Measurements from ENCODE around the gene ZNF775. TPM values are rescaled to one million over a fixed set of nuclear protein-coding genes. Genes with fewer than 3 reads are reported as not detected.

Gene ZNF775
- total RNA-seq, 2 donors from 2014 or later: 11.0 to 11.3 TPM

DNA sequence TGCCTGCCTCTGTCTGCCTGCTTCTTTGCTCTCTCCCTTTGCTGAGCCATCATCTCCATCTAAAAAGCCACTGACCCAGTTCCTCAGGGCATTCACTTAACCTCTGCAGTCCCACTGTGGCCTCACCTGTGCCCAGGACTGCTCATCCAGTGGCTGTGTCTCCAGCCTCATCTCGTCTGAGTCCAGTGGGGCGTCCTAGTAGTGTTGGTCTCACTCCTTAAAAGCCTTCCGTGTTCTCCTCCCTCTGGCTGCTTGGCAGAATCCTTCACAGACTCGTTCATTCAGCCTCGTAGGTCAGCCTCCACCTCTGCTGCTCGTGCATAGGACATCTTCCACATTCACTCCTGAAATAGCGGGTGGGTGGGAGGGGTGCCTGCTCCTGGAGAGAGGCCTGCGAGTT is 45.0 kb upstream of the ZNF775 start:
- peaks cover 10% of the 10 kb centered on the region for H3K4me1 ChIP-seq
- no peak overlapping the region for H3K9ac ChIP-seq (ENCODE audit: low read depth in 2 of 2, low read length in 2 of 2)
- no peak for DNase-seq
- no peak for TF ChIP-seq CTCF (IDR thresholded peaks at IDR 0.05)
- H3K27ac ChIP-seq: no peak overlapping the region
- H3K4me3 ChIP-seq: no peak overlapping the region
- intact Hi-C loops (cut with DNase I): no loop called here
- no peaks in the 10 kb centered on the region for H3K9me3 ChIP-seq
- no peaks in the 10 kb centered on the region for H3K36me3 ChIP-seq
- H3K27me3 ChIP-seq: no peaks in the 10 kb centered on the region

DNA sequence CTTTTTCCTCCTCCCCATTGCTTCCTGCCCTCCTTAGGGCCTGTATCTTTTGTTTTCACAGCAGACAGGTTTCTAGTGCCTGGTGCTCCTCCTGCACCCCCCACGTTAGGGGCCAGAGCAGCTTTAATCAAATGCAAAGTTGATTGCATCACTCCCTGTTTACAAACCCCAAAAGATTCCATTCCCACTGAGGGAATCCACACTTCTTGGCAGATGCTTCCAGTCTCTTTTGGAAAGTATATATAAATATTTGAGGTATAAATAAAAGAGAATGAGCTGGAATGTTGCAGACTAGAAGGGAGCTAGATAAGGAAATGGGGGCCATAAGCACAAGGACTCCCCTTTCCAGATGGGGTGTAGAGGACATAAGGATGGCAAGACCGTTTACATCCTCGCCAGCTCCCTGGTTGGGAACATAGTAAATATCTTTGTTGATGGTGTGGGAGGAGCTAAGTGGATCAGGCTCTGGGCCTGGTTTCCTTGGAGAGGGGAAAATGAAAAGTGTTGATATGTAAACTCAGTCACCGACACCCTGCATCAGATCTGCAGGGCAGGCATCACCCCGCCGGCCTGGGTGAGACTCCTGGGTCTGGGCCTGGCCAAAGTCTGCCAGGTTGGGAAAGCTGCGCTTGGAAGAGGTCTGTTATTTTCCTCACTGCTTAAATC is 43.9 kb upstream of the ZNF775 start:
- Histone ChIP-seq H3K9me3 (no peaks in the 10 kb centered on the region), H3K4me3 (no peak overlapping the region), H3K9ac (ENCODE audit: low read depth in 2 of 2, low read length in 2 of 2) (peak overlapping the region in 1 of 2 donors; percentile 34), H3K36me3 (no peaks in the 10 kb centered on the region), H3K27ac (no peak overlapping the region), H3K27me3 (no peaks in the 10 kb centered on the region), H3K4me1 (peaks cover 16% of the 10 kb centered on the region)
- no peak for TF ChIP-seq CTCF (IDR thresholded peaks at IDR 0.05)
- no peak for DNase-seq
- intact Hi-C loops (cut with DNase I): no loop called here

- no peak for DNase-seq
- no peaks in the 10 kb centered on the region for H3K27me3 ChIP-seq
- H3K9ac ChIP-seq (ENCODE audit: low read depth in 2 of 2, low read length in 2 of 2): peak overlapping the region in 1 of 2 donors; percentile 34
- H3K36me3 ChIP-seq: no peaks in the 10 kb centered on the region
- H3K4me3 ChIP-seq: no peak overlapping the region
- intact Hi-C loops (cut with DNase I): no loop called here
- no peak for TF ChIP-seq CTCF (IDR thresholded peaks at IDR 0.05)
- H3K27ac ChIP-seq: no peak overlapping the region
- H3K4me1 ChIP-seq: peaks cover 16% of the 10 kb centered on the region
- H3K9me3 ChIP-seq: no peaks in the 10 kb centered on the region
Measured at GRCh38 chr7:150335774-150336112, 43.4 kb upstream of the ZNF775 start.

GRCh38 chr7:150336746-150337145 is 42.4 kb upstream of the ZNF775 start:
- no peak for TF ChIP-seq CTCF (IDR thresholded peaks at IDR 0.05)
- Histone ChIP-seq H3K4me3 (no peak overlapping the region), H3K9ac (ENCODE audit: low read depth in 2 of 2, low read length in 2 of 2) (no peak overlapping the region), H3K4me1 (peaks cover 19% of the 10 kb centered on the region), H3K36me3 (no peaks in the 10 kb centered on the region), H3K27ac (no peak overlapping the region), H3K9me3 (no peaks in the 10 kb centered on the region), H3K27me3 (no peaks in the 10 kb centered on the region)
- intact Hi-C loops (cut with DNase I): no loop called here
- no peak for DNase-seq

GRCh38 chr7:150337179-150337578 is 42.0 kb upstream of the ZNF775 start:
- DNase-seq: peak; percentile 71
- Histone ChIP-seq H3K9me3 (no peaks in the 10 kb centered on the region), H3K4me1 (peaks cover 19% of the 10 kb centered on the region), H3K27ac (peak overlapping the region; percentile 7), H3K9ac (ENCODE audit: low read depth in 2 of 2, low read length in 2 of 2) (peak overlapping the region; percentile 5 to 23), H3K36me3 (no peaks in the 10 kb centered on the region), H3K27me3 (no peaks in the 10 kb centered on the region), H3K4me3 (no peak overlapping the region)
- no peak for TF ChIP-seq CTCF (IDR thresholded peaks at IDR 0.05)
- intact Hi-C loops (cut with DNase I): no loop called here

Measured in colonic mucosa (tissue), 4 donors.